ENCODE data around the gene LTBP4. TPM values are rescaled to one million over a fixed set of nuclear protein-coding genes. Genes with fewer than 3 reads are reported as not detected.

Gene LTBP4
- total RNA-seq, 4 donors from 2014 or later, result 43.5 to 249 (median 65.5) TPM

DNA sequence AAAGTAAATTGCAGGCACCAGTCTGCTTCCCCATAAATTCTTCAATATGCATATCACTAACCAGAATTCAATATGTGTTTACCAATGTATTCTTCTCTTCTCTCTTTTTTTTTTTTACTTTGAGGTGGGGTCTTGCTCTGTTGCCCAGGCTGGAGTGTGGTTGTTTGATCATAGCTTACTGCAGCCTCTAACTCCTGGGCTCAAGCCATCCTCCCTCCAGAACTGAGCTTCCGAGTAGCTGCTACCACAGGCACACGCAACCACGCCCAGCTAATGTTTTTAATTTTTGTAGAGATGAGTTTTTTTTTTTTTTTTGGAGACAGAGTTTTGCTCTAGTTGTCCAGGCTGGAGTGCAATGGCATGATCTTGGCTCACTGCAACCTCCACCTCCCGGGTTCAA lies 16.8 kb downstream of the LTBP4 start:
- DNase-seq, result no peak
- Histone ChIP-seq H3K4me3 (no peak overlapping the region), H3K27me3 (no peaks in the 10 kb centered on the region), H3K27ac (no peak overlapping the region), H3K36me3 (peaks cover 21 to 77% (median 25%) of the 10 kb centered on the region in 3 donors), H3K9me3 (no peaks in the 10 kb centered on the region), H3K4me1 (peaks cover 8 to 53% (median 11%) of the 10 kb centered on the region in 3 donors)
- intact Hi-C loops (cut with DNase I), result no loop called here
- WGBS, 2 donors, result 80 to 86% methylated on average over 4 of the region's 4 CpGs
- TF ChIP-seq CTCF (IDR thresholded peaks at IDR 0.05), result no peak
- no peak for TF ChIP-seq POLR2A (IDR thresholded peaks at IDR 0.05)

DNA sequence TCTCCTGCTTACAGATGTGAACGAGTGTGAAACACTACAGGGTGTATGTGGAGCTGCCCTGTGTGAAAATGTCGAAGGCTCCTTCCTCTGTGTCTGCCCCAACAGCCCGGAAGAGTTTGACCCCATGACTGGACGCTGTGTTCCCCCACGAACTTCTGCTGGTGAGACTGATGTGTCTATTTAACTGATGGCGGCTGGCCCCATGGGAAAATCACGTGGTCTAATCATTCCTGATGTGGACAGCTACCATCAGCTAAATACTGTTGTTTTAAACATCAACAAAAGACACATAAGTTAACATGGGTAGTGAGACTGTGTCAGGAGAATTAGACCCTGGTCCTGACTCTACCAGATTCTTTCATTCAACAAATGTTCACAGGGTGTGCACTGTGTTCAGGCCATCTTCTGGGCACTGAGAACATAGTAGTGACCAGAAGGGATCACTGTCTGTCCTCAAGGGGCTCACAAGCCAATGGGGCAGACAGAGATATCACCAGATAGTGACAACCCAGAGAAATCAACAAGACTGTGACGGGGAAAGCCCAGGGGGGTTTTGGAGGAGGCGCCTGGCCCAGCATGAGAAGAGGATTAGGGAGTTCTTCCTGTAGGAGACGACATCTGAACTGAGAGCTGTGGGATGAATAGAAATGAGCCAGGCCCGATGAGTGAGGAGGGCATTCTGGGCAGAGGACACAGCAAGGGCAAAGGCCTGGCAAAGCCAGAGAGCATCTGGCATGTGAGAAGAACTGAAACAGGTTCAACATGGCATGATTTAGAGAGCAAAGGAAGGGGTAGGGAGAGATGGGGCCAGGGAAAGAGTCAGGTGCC lies 18.4 kb downstream of the LTBP4 start:
- Histone ChIP-seq H3K9me3 (no peaks in the 10 kb centered on the region), H3K27ac (no peak overlapping the region), H3K4me3 (no peak overlapping the region), H3K4me1 (peaks cover 4 to 52% (median 7%) of the 10 kb centered on the region in 3 donors), H3K36me3 (peaks cover 21 to 92% (median 25%) of the 10 kb centered on the region in 3 donors), H3K27me3 (no peaks in the 10 kb centered on the region)
- TF ChIP-seq POLR2A (IDR thresholded peaks at IDR 0.05), result no peak
- 73 to 78% methylated on average over 9 to 11 of the region's 11 CpGs for WGBS, 2 donors
- DNase-seq, result no peak
- intact Hi-C loops (cut with DNase I), result no loop called here

DNA sequence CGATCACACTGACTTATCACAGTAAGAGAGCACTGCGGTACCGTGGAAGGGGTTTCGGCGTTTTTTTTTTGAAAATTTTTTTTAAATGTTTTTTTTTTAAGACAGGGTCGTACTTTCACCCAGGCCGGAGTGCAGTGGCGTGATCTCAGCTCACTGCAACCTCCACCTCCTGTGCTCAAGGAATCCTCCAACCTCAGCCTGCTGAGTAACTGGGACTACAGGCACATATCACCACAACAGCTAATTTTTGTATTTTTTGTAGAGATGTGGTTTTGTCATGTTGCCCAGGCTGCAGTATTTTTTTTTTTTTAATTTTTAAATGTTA lies 19.0 kb downstream of the LTBP4 start:
- DNase-seq, result no peak
- Histone ChIP-seq H3K27ac (no peak overlapping the region), H3K9me3 (no peaks in the 10 kb centered on the region), H3K36me3 (peaks cover 21 to 97% (median 25%) of the 10 kb centered on the region in 3 donors), H3K4me1 (peaks cover 1 to 47% (median 7%) of the 10 kb centered on the region in 3 donors), H3K4me3 (no peak overlapping the region), H3K27me3 (no peaks in the 10 kb centered on the region)
- intact Hi-C loops (cut with DNase I), result no loop called here
- 94 to 95% methylated on average over 8 of the region's 8 CpGs for WGBS, 2 donors
- no peak for TF ChIP-seq POLR2A (IDR thresholded peaks at IDR 0.05)
- TF ChIP-seq CTCF (IDR thresholded peaks at IDR 0.05), result no peak

DNA sequence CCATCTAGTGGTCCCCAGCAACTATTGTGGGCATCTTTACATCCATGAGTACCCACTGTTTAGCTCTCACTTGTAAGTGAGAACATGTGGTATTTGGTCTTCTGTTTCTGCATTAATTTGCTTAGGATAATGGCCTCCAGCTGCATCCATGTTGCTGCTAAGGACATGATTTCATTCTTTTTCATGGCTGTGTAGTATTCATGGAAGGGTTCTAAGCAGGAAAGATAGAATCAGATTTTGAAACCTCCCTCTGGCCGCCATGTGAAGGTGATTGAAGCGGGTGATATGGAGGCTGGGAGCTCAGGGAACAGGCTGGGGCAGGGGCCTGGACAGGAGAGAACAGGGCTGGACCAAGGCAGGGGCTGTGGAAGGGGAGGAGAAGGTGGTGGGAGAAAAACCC lies 20.1 kb downstream of the LTBP4 start:
- no peaks in the 10 kb centered on the region for H3K9me3 ChIP-seq
- DNase-seq, result no peak
- no peak overlapping the region for H3K4me3 ChIP-seq
- H3K36me3 ChIP-seq, result peaks cover 29 to 99% (median 35%) of the 10 kb centered on the region in 3 donors
- peaks cover 0 to 35% (median 4%) of the 10 kb centered on the region in 3 donors for H3K4me1 ChIP-seq
- 50 to 100% methylated on average over 2 of the region's 2 CpGs for WGBS, 2 donors
- TF ChIP-seq POLR2A (IDR thresholded peaks at IDR 0.05) (no peak), CTCF (IDR thresholded peaks at IDR 0.05) (no peak)
- no peak overlapping the region for H3K27ac ChIP-seq
- no peaks in the 10 kb centered on the region for H3K27me3 ChIP-seq
- intact Hi-C loops (cut with DNase I), result no loop called here

DNA sequence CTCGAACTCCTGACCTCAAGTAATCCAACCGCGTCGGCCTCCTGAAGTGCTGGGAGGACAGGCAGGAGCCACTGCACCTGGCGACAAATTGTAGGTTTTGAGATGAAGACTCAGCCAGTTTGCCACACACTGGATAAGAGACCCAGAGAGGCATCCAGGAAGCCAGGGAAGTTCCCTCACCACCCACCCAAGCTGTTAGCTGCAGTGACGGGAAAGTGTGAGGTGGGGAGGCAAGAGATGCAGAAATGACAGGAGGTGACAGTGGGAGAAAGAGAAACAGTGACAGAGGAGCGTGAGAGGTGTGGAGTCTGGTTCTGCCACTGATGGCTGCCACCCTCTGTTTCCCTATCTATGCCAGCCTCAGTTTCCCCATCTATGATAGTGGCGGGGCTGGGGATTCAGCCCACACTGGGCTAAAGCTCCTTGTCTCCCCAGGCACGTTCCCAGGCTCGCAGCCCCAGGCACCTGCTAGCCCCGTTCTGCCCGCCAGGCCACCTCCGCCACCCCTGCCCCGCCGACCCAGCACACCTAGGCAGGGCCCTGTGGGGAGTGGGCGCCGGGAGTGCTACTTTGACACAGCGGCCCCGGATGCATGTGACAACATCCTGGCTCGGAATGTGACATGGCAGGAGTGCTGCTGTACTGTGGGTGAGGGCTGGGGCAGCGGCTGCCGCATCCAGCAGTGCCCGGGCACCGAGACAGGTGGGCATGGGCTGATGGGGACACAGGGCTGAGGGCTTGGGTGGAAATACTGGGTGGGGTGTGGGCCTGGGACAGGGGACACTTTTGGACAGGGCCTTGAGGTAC lies 21.0 kb downstream of the LTBP4 start:
- H3K4me1 ChIP-seq, result peaks cover 0 to 26% (median 0%) of the 10 kb centered on the region in 3 donors
- H3K4me3 ChIP-seq, result no peak overlapping the region
- TF ChIP-seq POLR2A (IDR thresholded peaks at IDR 0.05) (no peak), CTCF (IDR thresholded peaks at IDR 0.05) (no peak)
- peaks cover 35 to 99% (median 38%) of the 10 kb centered on the region in 3 donors for H3K36me3 ChIP-seq
- 93 to 97% methylated on average over 5 to 14 of the region's 24 CpGs for WGBS, 2 donors
- intact Hi-C loops (cut with DNase I), result no loop called here
- DNase-seq, result no peak
- H3K27ac ChIP-seq, result peak overlapping the region in 1 of 4 donors; percentile 36
- H3K9me3 ChIP-seq, result no peaks in the 10 kb centered on the region
- no peaks in the 10 kb centered on the region for H3K27me3 ChIP-seq
